ENCODE data around the gene MIDN. TPM values are rescaled to one million over a fixed set of nuclear protein-coding genes. Genes with fewer than 3 reads are reported as not detected.
A peak's percentile ranks its signal among the peaks of the same experiment; 100 is the strongest.

Gene MIDN
- total RNA-seq, 4 donors from 2014 or later = 89.0 to 153 (median 105) TPM

- peaks cover 40% of the 10 kb centered on the region for H3K36me3 ChIP-seq
- no peak for DNase-seq (ENCODE audit: low spot score in 2 of 2)
- TF ChIP-seq POLR2AphosphoS5 (IDR thresholded peaks at IDR 0.05) (peak in 1 of 3 donors; percentile 12), CTCF (IDR thresholded peaks at IDR 0.05) (no peak)
- no peaks in the 10 kb centered on the region for H3K9me3 ChIP-seq
- peak overlapping the region; percentile 100 for H3K27ac ChIP-seq
- no peaks in the 10 kb centered on the region for H3K27me3 ChIP-seq
- 76% methylated on average over 33 of the region's 33 CpGs for WGBS
- H3K4me1 ChIP-seq = peaks cover 83% of the 10 kb centered on the region
- H3K4me3 ChIP-seq = no peak overlapping the region
Observed at GRCh38 chr19:1272423-1273262, 24.3 kb downstream of the MIDN start.

DNA sequence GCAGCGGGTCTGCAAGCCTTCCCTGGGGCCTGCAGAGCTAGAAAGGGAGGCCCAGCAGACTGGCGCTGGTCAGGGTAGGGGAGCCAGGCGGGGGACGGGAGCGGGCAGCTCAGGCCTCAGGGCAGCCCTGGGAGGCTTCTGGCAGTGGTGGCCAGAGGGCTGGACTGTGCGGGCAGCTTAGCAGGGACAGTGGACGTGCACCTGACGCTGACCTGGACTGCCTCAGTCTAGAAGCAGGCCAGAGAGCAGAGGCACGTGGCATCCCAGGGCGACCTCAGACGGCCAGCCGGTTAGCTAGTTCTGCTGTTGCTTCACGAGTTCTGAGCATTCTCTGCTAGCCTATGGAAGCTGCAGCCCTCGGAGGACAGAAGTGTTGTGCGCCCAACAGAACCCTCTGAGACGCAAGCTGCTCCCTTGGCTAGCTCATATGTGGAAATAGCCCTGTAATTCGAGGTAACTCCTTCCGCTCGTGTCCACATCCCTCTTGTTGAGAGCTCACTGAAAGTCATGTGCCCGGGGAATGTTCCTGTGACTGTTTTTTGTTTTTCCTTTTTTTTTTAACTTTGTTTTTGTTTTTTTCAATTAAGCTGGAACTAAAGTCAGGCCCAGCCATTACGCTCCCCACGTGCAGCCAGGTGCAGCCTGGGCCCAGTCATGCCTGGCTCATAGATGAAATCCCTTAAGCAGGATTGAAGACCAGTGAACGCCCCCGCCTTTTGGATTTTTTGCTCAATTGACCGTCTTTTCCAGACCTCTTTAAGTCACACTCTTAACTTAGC lies 25.1 kb downstream of the MIDN start:
- Histone ChIP-seq H3K27me3 (no peaks in the 10 kb centered on the region), H3K9me3 (no peaks in the 10 kb centered on the region), H3K36me3 (peaks cover 45% of the 10 kb centered on the region), H3K4me3 (no peak overlapping the region), H3K27ac (peak overlapping the region; percentile 96), H3K4me1 (peaks cover 75% of the 10 kb centered on the region)
- TF ChIP-seq POLR2A (IDR thresholded peaks at IDR 0.05) (no peak), POLR2AphosphoS5 (IDR thresholded peaks at IDR 0.05) (no peak), EP300 (IDR thresholded peaks at IDR 0.05) (no peak), CTCF (IDR thresholded peaks at IDR 0.05) (no peak)
- no peak for DNase-seq (ENCODE audit: low spot score in 2 of 2)
- 81% methylated on average over 25 of the region's 25 CpGs for WGBS

DNA sequence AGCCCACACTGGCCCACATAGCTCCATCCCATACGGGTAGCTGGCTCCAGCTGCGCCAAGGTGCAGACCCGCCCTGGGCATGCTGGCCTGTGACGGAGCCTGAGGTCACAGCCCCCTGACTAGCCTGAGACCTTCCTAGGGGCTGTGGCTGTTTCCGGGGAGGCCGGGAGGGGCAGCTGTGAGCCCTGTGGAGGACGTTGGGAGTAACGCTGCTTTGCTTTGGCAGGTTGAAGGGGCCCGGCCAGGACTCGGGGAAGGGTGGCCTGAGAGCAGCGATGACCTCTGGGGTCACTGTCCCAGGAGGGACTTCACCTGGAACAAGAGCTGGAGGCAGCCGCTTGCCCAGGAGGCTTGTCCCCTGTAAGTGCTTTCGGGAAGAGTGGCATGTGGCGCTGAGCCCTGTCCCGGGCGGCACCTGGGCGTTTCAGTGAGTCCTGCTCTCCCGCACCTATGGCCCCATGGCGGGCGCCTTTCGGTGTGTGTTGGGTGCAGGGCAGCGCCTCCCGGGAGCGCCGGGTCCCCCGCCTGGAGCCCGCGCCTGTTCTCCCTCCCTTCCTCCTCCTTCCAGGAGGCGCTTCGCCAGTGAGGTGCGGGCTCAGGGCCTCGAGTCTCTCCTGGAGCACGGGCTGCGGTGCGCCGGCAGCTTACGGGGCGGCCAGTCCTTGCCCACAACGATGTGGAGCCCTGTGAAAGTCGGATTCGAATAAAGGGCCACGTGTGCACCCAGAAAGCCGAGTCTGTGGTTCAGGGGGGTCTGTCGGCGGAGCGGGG lies 25.9 kb downstream of the MIDN start:
- Histone ChIP-seq H3K9me3 (no peaks in the 10 kb centered on the region), H3K36me3 (peaks cover 51% of the 10 kb centered on the region), H3K4me3 (peak overlapping the region; percentile 57), H3K27ac (peak overlapping the region; percentile 96), H3K27me3 (no peaks in the 10 kb centered on the region), H3K4me1 (peaks cover 70% of the 10 kb centered on the region)
- DNase-seq (ENCODE audit: low spot score in 2 of 2) = no peak
- TF ChIP-seq EP300 (IDR thresholded peaks at IDR 0.05) (no peak), POLR2A (IDR thresholded peaks at IDR 0.05) (no peak), POLR2AphosphoS5 (IDR thresholded peaks at IDR 0.05) (no peak), CTCF (IDR thresholded peaks at IDR 0.05) (no peak)
- WGBS = 75% methylated on average over 10 of the region's 46 CpGs

DNA sequence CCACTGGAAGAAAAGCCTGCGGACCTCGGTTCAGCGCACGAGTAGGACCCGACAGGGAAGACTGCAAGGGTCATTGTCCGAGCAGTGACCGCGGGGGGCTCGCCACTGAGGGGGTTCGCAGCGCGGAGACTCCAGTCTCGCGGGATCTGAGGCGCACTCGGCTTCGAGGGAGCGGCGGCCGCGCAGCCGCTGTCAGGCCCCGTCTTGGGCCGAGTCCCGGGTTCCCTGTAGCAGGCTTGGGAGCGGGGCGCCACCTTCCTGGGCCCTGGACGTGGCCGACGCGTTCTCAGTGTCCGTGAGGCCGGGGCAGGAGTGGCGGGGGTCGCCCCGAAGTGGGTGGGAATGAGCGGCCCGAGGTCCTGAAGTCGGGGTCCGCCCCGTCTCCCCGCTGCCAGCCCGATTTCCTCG lies 26.5 kb downstream of the MIDN start:
- peaks cover 54% of the 10 kb centered on the region for H3K36me3 ChIP-seq
- H3K27ac ChIP-seq = peak overlapping the region; percentile 96
- H3K4me3 ChIP-seq = peak overlapping the region; percentile 57
- TF ChIP-seq POLR2AphosphoS5 (IDR thresholded peaks at IDR 0.05) (no peak), CTCF (IDR thresholded peaks at IDR 0.05) (no peak), EP300 (IDR thresholded peaks at IDR 0.05) (no peak), POLR2A (IDR thresholded peaks at IDR 0.05) (no peak)
- 41% methylated on average over 24 of the region's 44 CpGs for WGBS
- H3K9me3 ChIP-seq = no peaks in the 10 kb centered on the region
- no peaks in the 10 kb centered on the region for H3K27me3 ChIP-seq
- peaks cover 66% of the 10 kb centered on the region for H3K4me1 ChIP-seq
- peak in 1 of 2 donors; percentile 80 for DNase-seq (ENCODE audit: low spot score in 2 of 2)

Measured in suprapubic skin (tissue), 4 donors.